ENCODE measurements around the gene CARD11. TPM values are rescaled to one million over a fixed set of nuclear protein-coding genes. Genes with fewer than 3 reads are reported as not detected.
"Not testable (repeated sequence)": the region's sequence is repeated elsewhere in the genome, so short reads cannot be mapped to it uniquely, and the experiment has no call there.

The CARD11 gene
- total and polyA plus RNA-seq, 10 donors: 30.3 to 72.6 (median 48.8) TPM

DNA sequence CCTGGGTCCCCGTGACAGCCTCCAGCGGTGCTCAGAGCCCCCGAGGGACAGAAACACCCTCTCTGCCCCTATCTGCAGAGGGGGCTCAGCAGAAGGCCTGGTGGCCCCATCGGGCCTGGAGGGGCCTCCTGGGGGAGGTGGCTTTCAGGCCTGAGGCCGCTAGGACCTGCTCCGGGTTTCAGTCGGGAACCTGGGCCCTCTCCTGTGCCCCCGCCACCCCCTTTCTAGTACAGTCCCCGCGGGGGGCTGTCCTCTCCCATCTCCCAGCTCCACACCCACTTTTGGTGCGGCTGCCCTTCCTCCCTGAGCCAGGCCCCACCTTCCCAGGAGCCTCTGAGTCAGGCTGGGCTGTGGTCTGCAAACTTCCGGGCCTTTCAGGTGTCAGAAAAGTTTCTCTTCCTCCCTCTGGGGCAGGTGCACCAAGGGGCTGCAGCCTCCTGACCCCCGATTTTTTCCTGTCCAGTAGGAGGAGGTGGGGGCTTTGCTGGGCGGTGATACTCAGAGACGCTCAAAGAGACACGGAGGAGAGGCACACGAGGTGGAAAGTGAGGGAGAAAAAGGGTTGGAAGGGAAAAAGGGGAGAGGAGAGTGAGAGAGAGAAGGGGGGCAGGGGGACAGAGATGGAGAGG lies 692 bp downstream of the CARD11 start:
- DNase-seq: peak; percentile 91
- peaks cover 18 to 67% (median 43%) of the 10 kb centered on the region in 6 donors for H3K4me1 ChIP-seq
- intact Hi-C loops (cut with DNase I; ENCODE audit: low total_unique reads): no loop called here
- H3K36me3 ChIP-seq: no peaks in the 10 kb centered on the region
- peak; percentile 24 to 79 (median 72) for TF ChIP-seq POLR2AphosphoS5 (IDR thresholded peaks at IDR 0.05)
- TF ChIP-seq, protein P1, sequence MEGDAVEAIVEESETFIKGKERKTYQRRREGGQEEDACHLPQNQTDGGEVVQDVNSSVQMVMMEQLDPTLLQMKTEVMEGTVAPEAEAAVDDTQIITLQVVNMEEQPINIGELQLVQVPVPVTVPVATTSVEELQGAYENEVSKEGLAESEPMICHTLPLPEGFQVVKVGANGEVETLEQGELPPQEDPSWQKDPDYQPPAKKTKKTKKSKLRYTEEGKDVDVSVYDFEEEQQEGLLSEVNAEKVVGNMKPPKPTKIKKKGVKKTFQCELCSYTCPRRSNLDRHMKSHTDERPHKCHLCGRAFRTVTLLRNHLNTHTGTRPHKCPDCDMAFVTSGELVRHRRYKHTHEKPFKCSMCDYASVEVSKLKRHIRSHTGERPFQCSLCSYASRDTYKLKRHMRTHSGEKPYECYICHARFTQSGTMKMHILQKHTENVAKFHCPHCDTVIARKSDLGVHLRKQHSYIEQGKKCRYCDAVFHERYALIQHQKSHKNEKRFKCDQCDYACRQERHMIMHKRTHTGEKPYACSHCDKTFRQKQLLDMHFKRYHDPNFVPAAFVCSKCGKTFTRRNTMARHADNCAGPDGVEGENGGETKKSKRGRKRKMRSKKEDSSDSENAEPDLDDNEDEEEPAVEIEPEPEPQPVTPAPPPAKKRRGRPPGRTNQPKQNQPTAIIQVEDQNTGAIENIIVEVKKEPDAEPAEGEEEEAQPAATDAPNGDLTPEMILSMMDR (IDR thresholded peaks at IDR 0.05 in 8 of 11, conservative IDR thresholded peaks at IDR 0.05 in 3 of 11): no peak
- TF ChIP-seq POLR2A (IDR thresholded peaks at IDR 0.05): no peak
- peaks cover 0 to 24% (median 4%) of the 10 kb centered on the region in 7 donors for H3K27me3 ChIP-seq (replicated peaks in 1 of 7)
- H3K27ac ChIP-seq: peak overlapping the region; percentile 67 to 93 (median 86)
- no peaks in the 10 kb centered on the region for H3K9me3 ChIP-seq
- WGBS, 5 donors: 6 to 18% (median 13%) methylated on average over 13 to 17 of the region's 17 CpGs
- peak overlapping the region; percentile 38 to 81 (median 55) for H3K4me3 ChIP-seq

GRCh38 chr7:3041986-3042675 lies 1.5 kb downstream of the CARD11 start:
- H3K27ac ChIP-seq: peak overlapping the region in 5 of 8 donors; percentile 25 to 93 (median 90)
- no peaks in the 10 kb centered on the region for H3K9me3 ChIP-seq
- no peak for DNase-seq
- peaks cover 23 to 75% (median 46%) of the 10 kb centered on the region in 6 donors for H3K4me1 ChIP-seq
- TF ChIP-seq POLR2A (IDR thresholded peaks at IDR 0.05) (no peak), POLR2AphosphoS5 (IDR thresholded peaks at IDR 0.05) (no peak)
- intact Hi-C loops (cut with DNase I; ENCODE audit: low total_unique reads): no loop called here
- H3K4me3 ChIP-seq: peak overlapping the region in 6 of 8 donors; percentile 45 to 81 (median 60)
- H3K36me3 ChIP-seq: no peaks in the 10 kb centered on the region
- 76 to 82% (median 78%) methylated on average over 27 of the region's 27 CpGs for WGBS, 5 donors
- peaks cover 0 to 24% (median 4%) of the 10 kb centered on the region in 7 donors for H3K27me3 ChIP-seq (replicated peaks in 1 of 7)

GRCh38 chr7:3039787-3040186 lies 3.9 kb downstream of the CARD11 start:
- 72 to 83% (median 77%) methylated on average over 9 of the region's 9 CpGs for WGBS, 5 donors
- no peak for DNase-seq
- Histone ChIP-seq H3K27me3 (replicated peaks in 1 of 7) (peaks cover 0 to 24% (median 4%) of the 10 kb centered on the region in 7 donors), H3K4me1 (peaks cover 23 to 85% (median 52%) of the 10 kb centered on the region in 6 donors), H3K27ac (peak overlapping the region in 1 of 8 donors; percentile 24), H3K9me3 (no peaks in the 10 kb centered on the region), H3K4me3 (no peak overlapping the region), H3K36me3 (peaks cover 0 to 3% (median under 1%) of the 10 kb centered on the region in 6 donors)
- intact Hi-C loops (cut with DNase I; ENCODE audit: low total_unique reads): no loop called here
- TF ChIP-seq POLR2AphosphoS5 (IDR thresholded peaks at IDR 0.05) (no peak), POLR2A (IDR thresholded peaks at IDR 0.05) (no peak)
- TF ChIP-seq, protein P1 (IDR thresholded peaks at IDR 0.05 in 8 of 11, conservative IDR thresholded peaks at IDR 0.05 in 3 of 11): no peak

GRCh38 chr7:3038011-3038410 lies 5.7 kb downstream of the CARD11 start:
- WGBS, 5 donors: 80 to 86% (median 82%) methylated on average over 7 of the region's 7 CpGs
- H3K4me3 ChIP-seq; DNase-seq; H3K9me3 ChIP-seq; H3K27me3 ChIP-seq (replicated peaks in 1 of 7); intact Hi-C loops (cut with DNase I; ENCODE audit: low total_unique reads): not testable (repeated sequence)
- Histone ChIP-seq H3K36me3 (peaks cover 0 to 17% (median 2%) of the 10 kb centered on the region in 6 donors), H3K4me1 (peaks cover 18 to 78% (median 49%) of the 10 kb centered on the region in 6 donors), H3K27ac (peak overlapping the region in 2 of 8 donors; percentile 33 to 53)

DNA sequence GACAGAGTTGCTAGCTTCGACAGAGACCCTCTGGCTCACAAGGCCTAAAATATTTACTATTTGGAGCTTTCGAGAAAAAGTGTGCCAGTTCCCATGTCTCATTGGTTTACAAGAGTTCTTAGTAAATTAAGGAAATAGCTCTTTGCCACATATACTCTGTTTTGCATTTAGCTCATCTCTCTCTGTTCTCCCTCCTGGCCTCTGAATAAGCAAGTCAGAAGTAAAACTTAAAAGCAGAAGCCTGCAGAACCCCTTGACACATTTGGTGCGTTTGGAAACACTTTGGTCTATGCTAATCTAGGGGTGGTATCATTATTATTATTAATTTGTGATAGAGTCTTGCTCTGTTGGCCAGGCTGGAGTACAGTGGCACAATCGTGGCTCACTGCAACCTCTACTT lies 6.4 kb downstream of the CARD11 start:
- Histone ChIP-seq H3K4me3 (no peak overlapping the region), H3K4me1 (peaks cover 13 to 70% (median 41%) of the 10 kb centered on the region in 6 donors), H3K27me3 (replicated peaks in 1 of 7) (peaks cover 0 to 2% (median 0%) of the 10 kb centered on the region in 7 donors), H3K9me3 (no peaks in the 10 kb centered on the region), H3K27ac (peak overlapping the region in 2 of 8 donors; percentile 33 to 34), H3K36me3 (peaks cover 0 to 21% (median 2%) of the 10 kb centered on the region in 6 donors)
- intact Hi-C loops (cut with DNase I; ENCODE audit: low total_unique reads): no loop called here
- TF ChIP-seq, protein P1 (IDR thresholded peaks at IDR 0.05 in 8 of 11, conservative IDR thresholded peaks at IDR 0.05 in 3 of 11): no peak
- TF ChIP-seq POLR2A (IDR thresholded peaks at IDR 0.05) (no peak), POLR2AphosphoS5 (IDR thresholded peaks at IDR 0.05) (no peak)
- 47 to 77% (median 56%) methylated on average over 3 to 4 of the region's 4 CpGs for WGBS, 5 donors
- DNase-seq: no peak

Measured in spleen (tissue), 11 donors.